ENCODE data around the gene SFMBT2. TPM values are rescaled to one million over a fixed set of nuclear protein-coding genes. Genes with fewer than 3 reads are reported as not detected.
"Not testable (repeated sequence)": the region's sequence is repeated elsewhere in the genome, so short reads cannot be mapped to it uniquely, and the experiment has no call there.

SFMBT2 gene
- polyA plus RNA-seq, 4 donors, result 0.45 to 2.5 (median 1.3) TPM

DNA sequence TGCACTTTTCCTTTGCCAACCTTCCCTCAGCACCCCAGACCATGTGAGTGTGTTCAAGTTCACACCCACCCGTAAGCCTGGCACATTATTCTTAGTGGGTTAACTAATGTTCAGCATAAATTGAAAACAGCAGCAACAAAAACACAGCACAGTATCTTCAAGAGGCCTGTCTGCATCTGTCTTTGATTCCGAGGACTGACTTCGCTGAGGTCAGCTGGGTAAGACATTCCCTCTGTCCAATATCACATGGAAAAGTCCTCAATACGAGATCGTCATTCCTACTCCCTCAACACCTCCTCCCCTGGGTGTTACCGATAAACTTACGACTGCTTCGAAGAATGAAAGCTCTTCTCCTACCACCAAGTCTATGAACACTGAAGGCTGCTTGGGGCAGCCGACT lies 218.8 kb downstream of the SFMBT2 start:
- FAIRE-seq (no peak), DNase-seq (no peak)
- Histone ChIP-seq H3K9me3 (ENCODE audit: control insufficient read depth in 2 of 2, insufficient read depth in 1 of 2, low read depth in 1 of 2, low read length in 1 of 2) (peaks cover 0 to 16% of the 10 kb centered on the region in 2 donors), H3K27ac (ENCODE audit: low read depth in 1 of 3, low read length in 2 of 3) (no peak overlapping the region), H3K27me3 (ENCODE audit: control insufficient read depth in 3 of 3, insufficient read depth in 3 of 3, low read length in 3 of 3) (no peaks in the 10 kb centered on the region), H3K4me3 (ENCODE audit: low read depth in 1 of 3, low read length in 3 of 3) (no peak overlapping the region), H3K36me3 (ENCODE audit: control insufficient read depth in 3 of 3, insufficient read depth in 2 of 3, low read depth in 1 of 3, low read length in 3 of 3) (peaks cover 0 to 12% (median 3%) of the 10 kb centered on the region in 3 donors), H3K4me1 (ENCODE audit: control insufficient read depth in 3 of 3, insufficient read depth in 2 of 3, low read depth in 1 of 3, low read length in 2 of 3) (no peaks in the 10 kb centered on the region)
- WGBS, 3 donors, result 94% methylated on average over 9 of the region's 9 CpGs

DNA sequence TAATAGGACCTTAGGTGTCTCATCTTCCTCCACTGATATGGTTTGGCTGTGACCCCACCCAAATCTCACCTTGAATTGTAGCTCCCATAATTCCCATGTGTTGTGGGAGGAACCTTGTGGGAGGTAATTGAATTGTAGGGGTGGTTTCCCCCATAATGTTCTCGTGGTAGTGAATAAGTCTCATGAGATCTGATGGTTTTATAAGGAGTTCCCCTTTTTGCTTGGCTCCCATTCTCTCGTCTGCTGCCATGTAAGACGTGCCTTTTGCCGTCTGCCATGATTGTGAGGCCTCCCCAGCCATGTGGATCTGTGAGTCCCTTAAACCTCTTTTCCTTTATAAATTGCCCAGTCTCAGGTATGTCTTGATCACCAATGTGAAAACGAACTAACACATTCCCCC lies 220.1 kb downstream of the SFMBT2 start:
- not testable (repeated sequence) for H3K27ac ChIP-seq (ENCODE audit: low read depth in 1 of 3, low read length in 2 of 3); H3K4me3 ChIP-seq (ENCODE audit: low read depth in 1 of 3, low read length in 3 of 3); H3K4me1 ChIP-seq (ENCODE audit: control insufficient read depth in 3 of 3, insufficient read depth in 2 of 3, low read depth in 1 of 3, low read length in 2 of 3); H3K27me3 ChIP-seq (ENCODE audit: control insufficient read depth in 3 of 3, insufficient read depth in 3 of 3, low read length in 3 of 3); DNase-seq; FAIRE-seq
- peaks cover 0 to 10% (median 0%) of the 10 kb centered on the region in 3 donors for H3K36me3 ChIP-seq (ENCODE audit: control insufficient read depth in 3 of 3, insufficient read depth in 2 of 3, low read depth in 1 of 3, low read length in 3 of 3)
- WGBS, 3 donors, result 79 to 83% (median 83%) methylated on average over 5 of the region's 5 CpGs
- H3K9me3 ChIP-seq (ENCODE audit: control insufficient read depth in 2 of 2, insufficient read depth in 1 of 2, low read depth in 1 of 2, low read length in 1 of 2), result peaks cover 0 to 14% of the 10 kb centered on the region in 2 donors

DNA sequence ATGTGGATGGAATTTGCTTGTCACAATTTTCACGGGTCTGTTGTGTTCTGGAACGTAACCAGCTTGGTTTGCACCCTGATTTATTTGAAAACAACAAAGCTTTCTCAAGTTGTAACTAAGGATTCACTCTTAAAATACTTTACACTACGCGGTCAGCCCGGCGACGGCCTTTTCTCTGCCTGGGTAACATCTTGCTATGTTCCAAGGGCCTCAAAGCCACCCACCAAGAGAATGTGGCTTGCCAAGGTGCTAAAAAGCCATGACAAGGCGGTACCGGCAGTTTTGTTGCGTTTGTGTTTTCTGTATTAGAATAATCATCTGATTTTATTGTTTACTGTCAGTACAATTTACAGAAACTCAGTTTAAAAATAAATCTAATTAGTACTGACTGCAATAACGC lies 220.9 kb downstream of the SFMBT2 start:
- Histone ChIP-seq H3K4me3 (ENCODE audit: low read depth in 1 of 3, low read length in 3 of 3) (no peak overlapping the region), H3K4me1 (ENCODE audit: control insufficient read depth in 3 of 3, insufficient read depth in 2 of 3, low read depth in 1 of 3, low read length in 2 of 3) (no peaks in the 10 kb centered on the region), H3K27ac (ENCODE audit: low read depth in 1 of 3, low read length in 2 of 3) (no peak overlapping the region), H3K9me3 (ENCODE audit: control insufficient read depth in 2 of 2, insufficient read depth in 1 of 2, low read depth in 1 of 2, low read length in 1 of 2) (peaks cover 0 to 6% of the 10 kb centered on the region in 2 donors), H3K36me3 (ENCODE audit: control insufficient read depth in 3 of 3, insufficient read depth in 2 of 3, low read depth in 1 of 3, low read length in 3 of 3) (peaks cover 0 to 7% (median 0%) of the 10 kb centered on the region in 3 donors), H3K27me3 (ENCODE audit: control insufficient read depth in 3 of 3, insufficient read depth in 3 of 3, low read length in 3 of 3) (no peaks in the 10 kb centered on the region)
- DNase-seq, result no peak
- no peak for FAIRE-seq
- WGBS, 3 donors, result 79 to 90% (median 85%) methylated on average over 11 of the region's 11 CpGs

DNA sequence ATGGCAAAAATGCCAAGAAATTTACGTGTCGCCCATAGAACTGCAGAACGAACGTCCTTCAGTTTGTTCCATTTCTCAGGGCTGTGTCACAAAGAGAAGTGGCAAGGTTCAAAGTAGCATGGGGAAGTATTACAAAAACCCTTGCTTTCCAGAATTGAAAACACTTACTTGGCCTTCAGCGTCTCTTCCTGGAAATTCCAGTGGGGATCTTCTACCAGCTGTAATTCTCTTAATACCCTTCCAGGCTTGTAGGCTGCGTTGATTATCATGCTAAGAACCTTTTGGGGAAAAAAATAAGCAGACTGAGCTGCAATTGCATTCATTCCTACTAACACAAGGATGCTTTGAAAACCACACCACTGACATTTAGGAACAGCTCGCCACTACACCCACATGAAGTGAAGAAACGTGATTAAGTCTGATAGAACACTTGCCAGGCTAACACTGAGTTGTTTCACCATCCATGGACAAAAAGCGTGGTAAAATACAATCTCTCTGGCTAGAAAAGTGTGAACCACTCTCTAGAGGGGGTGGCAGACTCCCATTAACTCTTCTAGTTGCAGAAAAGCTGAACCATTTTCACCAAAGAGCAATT lies 222.3 kb downstream of the SFMBT2 start:
- peaks cover 0 to 4% (median 1%) of the 10 kb centered on the region in 3 donors for H3K36me3 ChIP-seq (ENCODE audit: control insufficient read depth in 3 of 3, insufficient read depth in 2 of 3, low read depth in 1 of 3, low read length in 3 of 3)
- FAIRE-seq (no peak), DNase-seq (no peak)
- H3K27ac ChIP-seq (ENCODE audit: low read depth in 1 of 3, low read length in 2 of 3), result no peak overlapping the region
- no peak overlapping the region for H3K4me3 ChIP-seq (ENCODE audit: low read depth in 1 of 3, low read length in 3 of 3)
- H3K4me1 ChIP-seq (ENCODE audit: control insufficient read depth in 3 of 3, insufficient read depth in 2 of 3, low read depth in 1 of 3, low read length in 2 of 3), result no peaks in the 10 kb centered on the region
- H3K9me3 ChIP-seq (ENCODE audit: control insufficient read depth in 2 of 2, insufficient read depth in 1 of 2, low read depth in 1 of 2, low read length in 1 of 2), result no peaks in the 10 kb centered on the region
- WGBS, 3 donors, result 71 to 83% (median 78%) methylated on average over 9 of the region's 9 CpGs
- H3K27me3 ChIP-seq (ENCODE audit: control insufficient read depth in 3 of 3, insufficient read depth in 3 of 3, low read length in 3 of 3), result no peaks in the 10 kb centered on the region

DNA sequence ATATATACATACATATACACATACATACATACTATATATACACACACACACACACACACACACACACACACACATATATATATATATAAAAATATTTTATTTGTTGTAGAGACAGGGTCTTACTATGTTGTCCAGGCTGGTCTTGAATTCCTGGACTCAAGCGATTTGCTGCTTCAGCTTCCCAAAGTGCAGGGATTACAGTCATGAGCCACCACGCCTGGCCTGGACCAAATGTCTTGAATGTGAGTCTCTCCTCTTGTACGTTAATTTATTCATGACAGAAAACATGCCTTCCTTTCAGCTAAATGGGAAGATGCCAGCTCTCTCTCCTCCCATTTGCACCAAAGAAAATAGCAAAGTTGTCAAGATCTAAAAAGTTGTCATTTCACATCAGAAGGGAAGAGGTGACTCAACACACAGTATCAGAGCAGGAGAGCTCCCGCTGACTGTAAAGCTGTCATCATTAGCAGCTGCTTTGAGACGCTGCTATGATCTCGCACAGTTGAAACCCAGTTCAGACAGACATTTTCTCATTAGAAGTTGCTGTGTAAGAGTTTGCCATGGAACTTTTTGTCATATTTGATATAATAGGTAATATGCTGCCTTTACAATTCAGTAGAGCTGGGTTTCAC lies 224.3 kb downstream of the SFMBT2 start:
- DNase-seq (no peak), FAIRE-seq (no peak)
- Histone ChIP-seq H3K27me3 (ENCODE audit: control insufficient read depth in 3 of 3, insufficient read depth in 3 of 3, low read length in 3 of 3) (no peaks in the 10 kb centered on the region), H3K4me1 (ENCODE audit: control insufficient read depth in 3 of 3, insufficient read depth in 2 of 3, low read depth in 1 of 3, low read length in 2 of 3) (no peaks in the 10 kb centered on the region), H3K36me3 (ENCODE audit: control insufficient read depth in 3 of 3, insufficient read depth in 2 of 3, low read depth in 1 of 3, low read length in 3 of 3) (peaks cover 0 to 4% (median 0%) of the 10 kb centered on the region in 3 donors), H3K4me3 (ENCODE audit: low read depth in 1 of 3, low read length in 3 of 3) (no peak overlapping the region), H3K9me3 (ENCODE audit: control insufficient read depth in 2 of 2, insufficient read depth in 1 of 2, low read depth in 1 of 2, low read length in 1 of 2) (no peaks in the 10 kb centered on the region), H3K27ac (ENCODE audit: low read depth in 1 of 3, low read length in 2 of 3) (peak overlapping the region in 1 of 3 donors; percentile 12)
- 79 to 83% (median 80%) methylated on average over 6 of the region's 6 CpGs for whole genome bisulfite sequencing, 3 donors

DNA sequence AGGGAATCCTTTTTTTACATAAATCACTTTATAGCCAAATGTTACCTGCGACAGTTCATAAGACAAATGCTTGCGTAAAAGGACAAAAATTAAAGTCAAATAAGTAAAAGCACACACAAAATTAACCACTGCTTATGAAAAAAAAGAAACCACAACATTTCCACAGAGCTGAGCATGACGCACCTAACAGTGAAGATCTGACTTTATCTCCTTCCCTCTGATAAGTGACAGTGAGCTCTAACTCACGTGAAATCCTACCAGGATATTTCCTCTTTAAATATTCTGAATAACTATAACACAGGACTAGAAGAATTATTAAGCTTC lies 225.5 kb downstream of the SFMBT2 start:
- FAIRE-seq, result no peak
- H3K9me3 ChIP-seq (ENCODE audit: control insufficient read depth in 2 of 2, insufficient read depth in 1 of 2, low read depth in 1 of 2, low read length in 1 of 2), result no peaks in the 10 kb centered on the region
- H3K27me3 ChIP-seq (ENCODE audit: control insufficient read depth in 3 of 3, insufficient read depth in 3 of 3, low read length in 3 of 3), result no peaks in the 10 kb centered on the region
- no peaks in the 10 kb centered on the region for H3K4me1 ChIP-seq (ENCODE audit: control insufficient read depth in 3 of 3, insufficient read depth in 2 of 3, low read depth in 1 of 3, low read length in 2 of 3)
- no peak overlapping the region for H3K4me3 ChIP-seq (ENCODE audit: low read depth in 1 of 3, low read length in 3 of 3)
- DNase-seq, result no peak
- peaks cover 0 to 4% (median 0%) of the 10 kb centered on the region in 3 donors for H3K36me3 ChIP-seq (ENCODE audit: control insufficient read depth in 3 of 3, insufficient read depth in 2 of 3, low read depth in 1 of 3, low read length in 3 of 3)
- no peak overlapping the region for H3K27ac ChIP-seq (ENCODE audit: low read depth in 1 of 3, low read length in 2 of 3)
- WGBS, 3 donors, result 49 to 69% (median 61%) methylated on average over 4 of the region's 4 CpGs

DNA sequence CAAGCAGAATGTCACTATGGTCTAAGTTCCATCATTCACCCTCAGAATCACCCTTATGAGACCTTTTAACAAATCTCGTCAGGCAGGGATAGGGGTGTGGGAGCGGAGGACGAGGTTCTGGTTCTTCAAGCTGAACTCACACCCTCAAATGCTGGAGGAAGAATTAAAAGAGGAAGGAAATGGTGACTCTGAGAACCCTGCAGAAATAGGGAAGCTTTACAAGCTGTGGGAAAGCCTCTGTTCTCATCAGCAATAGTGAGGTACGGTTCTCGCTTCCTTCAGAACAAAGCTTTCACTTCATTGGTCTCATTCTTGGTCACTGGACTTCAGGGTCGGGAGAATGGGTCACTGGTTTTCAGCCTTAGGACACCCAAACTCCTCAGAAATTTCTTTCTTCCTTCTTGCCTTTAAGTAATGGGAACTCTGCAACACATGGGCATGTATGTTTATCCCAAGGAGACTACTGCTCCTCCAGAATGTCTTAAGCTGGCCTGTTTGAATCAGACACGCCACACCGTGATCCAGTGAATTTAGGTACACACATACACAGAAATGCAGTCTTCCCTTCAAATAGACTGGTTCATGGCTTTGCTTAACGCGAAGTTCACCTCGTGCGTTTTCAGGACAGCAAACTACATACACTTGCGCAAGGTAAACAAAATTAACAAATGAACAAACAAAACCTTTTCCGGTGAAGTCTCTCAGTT lies 226.0 kb downstream of the SFMBT2 start:
- peaks cover 0 to 4% (median 0%) of the 10 kb centered on the region in 3 donors for H3K36me3 ChIP-seq (ENCODE audit: control insufficient read depth in 3 of 3, insufficient read depth in 2 of 3, low read depth in 1 of 3, low read length in 3 of 3)
- no peaks in the 10 kb centered on the region for H3K27me3 ChIP-seq (ENCODE audit: control insufficient read depth in 3 of 3, insufficient read depth in 3 of 3, low read length in 3 of 3)
- no peaks in the 10 kb centered on the region for H3K4me1 ChIP-seq (ENCODE audit: control insufficient read depth in 3 of 3, insufficient read depth in 2 of 3, low read depth in 1 of 3, low read length in 2 of 3)
- DNase-seq (no peak), FAIRE-seq (no peak)
- WGBS, 3 donors, result 82 to 83% (median 82%) methylated on average over 14 of the region's 14 CpGs
- H3K4me3 ChIP-seq (ENCODE audit: low read depth in 1 of 3, low read length in 3 of 3), result no peak overlapping the region
- H3K9me3 ChIP-seq (ENCODE audit: control insufficient read depth in 2 of 2, insufficient read depth in 1 of 2, low read depth in 1 of 2, low read length in 1 of 2), result no peaks in the 10 kb centered on the region
- peak overlapping the region in 1 of 3 donors; percentile 46 for H3K27ac ChIP-seq (ENCODE audit: low read depth in 1 of 3, low read length in 2 of 3)

DNA sequence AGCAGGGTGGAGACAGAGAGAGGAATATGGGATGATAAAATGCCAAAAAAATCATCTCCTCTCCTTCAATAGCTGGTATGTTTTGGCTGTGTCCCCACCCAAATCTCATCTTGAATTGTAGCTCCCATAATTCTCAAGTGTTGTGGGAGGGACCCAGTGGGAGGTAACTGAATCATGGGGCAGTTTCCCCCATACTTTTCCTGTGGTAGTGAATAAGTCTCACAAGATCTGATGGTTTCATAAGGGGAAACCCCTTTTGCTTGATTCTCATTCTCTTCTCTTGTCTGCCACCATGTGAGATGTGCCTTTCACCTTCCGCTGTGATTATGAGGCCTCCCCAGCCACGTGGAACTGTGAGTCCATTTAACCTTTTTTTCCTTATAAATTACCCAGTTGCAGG lies 226.7 kb downstream of the SFMBT2 start:
- H3K27me3 ChIP-seq (ENCODE audit: control insufficient read depth in 3 of 3, insufficient read depth in 3 of 3, low read length in 3 of 3); DNase-seq; H3K9me3 ChIP-seq (ENCODE audit: control insufficient read depth in 2 of 2, insufficient read depth in 1 of 2, low read depth in 1 of 2, low read length in 1 of 2); H3K4me1 ChIP-seq (ENCODE audit: control insufficient read depth in 3 of 3, insufficient read depth in 2 of 3, low read depth in 1 of 3, low read length in 2 of 3); H3K4me3 ChIP-seq (ENCODE audit: low read depth in 1 of 3, low read length in 3 of 3); FAIRE-seq; H3K36me3 ChIP-seq (ENCODE audit: control insufficient read depth in 3 of 3, insufficient read depth in 2 of 3, low read depth in 1 of 3, low read length in 3 of 3): not testable (repeated sequence)
- peak overlapping the region in 1 of 3 donors; percentile 46 for H3K27ac ChIP-seq (ENCODE audit: low read depth in 1 of 3, low read length in 2 of 3)
- WGBS, 3 donors, result 63 to 80% (median 67%) methylated on average over 2 of the region's 2 CpGs

Data from small intestine (tissue), 7 donors.